HUES6 (cell line): ENCODE measurements around the gene JAG2.

ENCODE experiments used
- H3K27ac ChIP-seq: 2 replicates; pipeline ENCODE4 v1.7.0; 2013; ENCODE audit warnings: low read depth, mild to moderate bottlenecking, low read length, inconsistent platforms
- H3K27me3 ChIP-seq: 2 replicates; pipeline ENCODE4 v1.6.1; 2013; ENCODE audit warnings: low read length; ENCODE audit not compliant: control insufficient read depth, insufficient read depth
- H3K36me3 ChIP-seq: 2 replicates; pipeline ENCODE4 v1.6.1; 2013; ENCODE audit warnings: low read length; ENCODE audit not compliant: control insufficient read depth, insufficient read depth
- H3K4me1 ChIP-seq: 2 replicates; pipeline ENCODE4 v1.6.1; 2013; ENCODE audit warnings: low read length; ENCODE audit not compliant: control insufficient read depth, insufficient read depth
- H3K4me3 ChIP-seq: 2 replicates; pipeline ENCODE4 v1.5.1; 2013; ENCODE audit warnings: low read depth, low read length
- H3K9ac ChIP-seq: one replicate; pipeline ENCODE4 v1.6.1; 2013; ENCODE audit warnings: mild to moderate bottlenecking, low read length
- H3K9me3 ChIP-seq: 2 replicates; pipeline ENCODE4 v1.6.1; 2013; ENCODE audit warnings: low read depth, low read length; ENCODE audit not compliant: control insufficient read depth, insufficient read depth

The JAG2 gene

DNA sequence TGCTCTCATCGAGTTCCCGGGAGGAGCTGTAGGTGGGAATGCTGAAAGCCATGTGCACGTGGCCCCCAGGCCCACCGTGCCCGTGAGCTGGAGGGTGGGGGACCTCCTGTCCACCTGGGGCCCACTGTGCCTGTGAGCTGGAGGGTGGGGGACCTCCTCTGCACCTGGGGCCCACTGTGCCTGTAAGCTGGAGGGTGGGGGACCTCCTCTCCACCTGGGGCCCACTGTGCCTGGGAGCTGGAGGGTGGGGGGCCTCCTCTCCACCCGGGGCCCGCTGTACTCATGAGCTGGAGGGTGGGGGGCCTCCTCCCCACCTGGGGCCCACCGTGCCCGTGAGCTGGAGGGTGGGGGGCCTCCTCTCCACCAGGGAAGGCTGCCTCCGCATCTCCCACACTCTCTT lies 26.5 kb upstream of the JAG2 start:
- no peak overlapping the region for H3K4me3 ChIP-seq
- H3K27me3 ChIP-seq = peaks cover 36% of the 10 kb centered on the region
- peaks cover 23% of the 10 kb centered on the region for H3K4me1 ChIP-seq
- no peak overlapping the region for H3K27ac ChIP-seq
- H3K9ac ChIP-seq = no peak overlapping the region
- no peaks in the 10 kb centered on the region for H3K9me3 ChIP-seq
- H3K36me3 ChIP-seq = no peaks in the 10 kb centered on the region

DNA sequence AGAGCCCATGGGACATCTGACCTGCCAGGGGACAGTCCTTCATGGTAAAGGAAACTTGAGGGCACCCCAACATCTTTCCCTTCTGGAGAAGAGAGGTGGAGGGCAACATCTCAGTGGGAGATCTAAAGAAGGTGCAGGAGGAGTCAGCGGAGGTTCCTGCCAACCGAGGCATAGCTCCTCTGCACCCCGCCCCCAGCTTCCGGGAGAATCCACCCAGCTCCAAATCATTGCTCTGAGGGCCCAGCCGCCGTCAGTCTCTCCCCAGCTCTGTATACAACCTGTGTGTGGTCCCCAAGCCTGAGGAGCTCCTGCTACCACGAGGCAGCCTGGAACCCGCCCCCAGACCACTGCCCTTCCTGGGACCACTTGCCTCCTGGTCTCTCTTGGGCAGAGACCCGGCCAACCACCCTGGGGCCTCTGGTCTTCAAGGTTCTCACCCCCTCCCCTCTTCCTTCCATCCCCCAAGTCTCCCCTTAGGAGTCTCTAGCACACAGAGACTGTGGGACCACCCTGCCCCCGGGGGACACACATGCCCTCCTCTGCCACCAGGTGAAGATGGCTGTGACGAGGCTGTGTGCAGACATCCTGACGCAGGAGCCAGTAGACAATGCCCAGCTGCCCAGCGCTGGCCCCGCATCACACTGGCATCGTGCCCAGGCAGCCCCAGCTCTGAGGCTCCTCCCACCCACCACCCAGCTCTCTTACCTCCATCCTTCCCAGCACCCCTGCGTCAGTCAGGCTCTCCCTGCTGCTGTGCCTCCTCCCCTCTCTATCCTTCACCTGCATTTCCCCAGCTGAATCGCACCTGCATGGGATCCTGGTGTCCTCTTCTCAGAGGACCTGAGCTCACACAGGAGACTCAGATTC lies 25.6 kb upstream of the JAG2 start:
- no peak overlapping the region for H3K27ac ChIP-seq
- H3K36me3 ChIP-seq = no peaks in the 10 kb centered on the region
- no peak overlapping the region for H3K9ac ChIP-seq
- H3K4me1 ChIP-seq = peaks cover 23% of the 10 kb centered on the region
- H3K4me3 ChIP-seq = no peak overlapping the region
- H3K27me3 ChIP-seq = peaks cover 36% of the 10 kb centered on the region
- no peaks in the 10 kb centered on the region for H3K9me3 ChIP-seq

DNA sequence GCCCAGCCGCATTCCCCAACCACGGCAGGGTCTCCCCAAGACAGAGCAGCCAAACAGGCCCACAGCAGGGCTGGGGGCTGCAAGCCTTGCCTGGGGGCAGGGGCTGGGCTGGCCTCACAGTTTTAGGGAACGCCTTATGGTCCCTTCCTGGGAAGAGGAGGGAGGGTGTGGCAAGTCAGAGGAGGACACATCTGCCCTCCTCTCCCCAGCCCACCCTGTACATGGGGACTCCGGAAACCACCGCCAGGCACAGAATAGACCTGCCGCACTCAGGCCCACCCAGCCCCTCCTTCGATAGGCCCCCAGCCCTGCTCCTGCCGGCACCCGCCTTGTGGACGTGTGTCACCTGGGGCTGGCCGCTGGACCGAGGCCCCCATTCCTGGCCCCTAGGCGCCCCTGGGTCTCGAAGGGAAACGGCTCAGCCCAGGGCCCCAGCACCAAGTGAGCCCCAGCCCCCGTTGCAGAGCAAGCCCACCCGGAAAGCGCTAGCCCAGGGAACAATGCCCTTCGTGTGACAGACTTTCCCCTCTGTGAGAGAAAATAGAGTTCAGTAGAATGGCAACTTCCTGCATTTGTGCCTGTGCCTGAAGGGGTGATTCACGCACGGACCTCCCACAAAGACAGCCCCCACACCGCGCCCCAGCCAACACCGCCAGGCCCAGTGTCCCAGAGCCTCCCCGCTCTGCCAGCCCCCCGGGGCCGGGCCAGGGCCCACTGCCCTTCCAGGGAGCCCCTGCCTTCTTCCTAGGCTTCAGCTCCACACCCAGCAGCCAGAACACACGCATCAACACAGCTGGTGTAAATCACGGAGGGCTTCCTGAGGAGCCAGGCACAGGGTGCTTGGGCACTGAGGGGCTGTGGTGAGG lies 24.5 kb upstream of the JAG2 start:
- Histone ChIP-seq H3K4me1 (peaks cover 20% of the 10 kb centered on the region), H3K9ac (no peak overlapping the region), H3K27ac (no peak overlapping the region), H3K9me3 (peaks cover 7% of the 10 kb centered on the region), H3K4me3 (no peak overlapping the region), H3K27me3 (peaks cover 31% of the 10 kb centered on the region), H3K36me3 (no peaks in the 10 kb centered on the region)

DNA sequence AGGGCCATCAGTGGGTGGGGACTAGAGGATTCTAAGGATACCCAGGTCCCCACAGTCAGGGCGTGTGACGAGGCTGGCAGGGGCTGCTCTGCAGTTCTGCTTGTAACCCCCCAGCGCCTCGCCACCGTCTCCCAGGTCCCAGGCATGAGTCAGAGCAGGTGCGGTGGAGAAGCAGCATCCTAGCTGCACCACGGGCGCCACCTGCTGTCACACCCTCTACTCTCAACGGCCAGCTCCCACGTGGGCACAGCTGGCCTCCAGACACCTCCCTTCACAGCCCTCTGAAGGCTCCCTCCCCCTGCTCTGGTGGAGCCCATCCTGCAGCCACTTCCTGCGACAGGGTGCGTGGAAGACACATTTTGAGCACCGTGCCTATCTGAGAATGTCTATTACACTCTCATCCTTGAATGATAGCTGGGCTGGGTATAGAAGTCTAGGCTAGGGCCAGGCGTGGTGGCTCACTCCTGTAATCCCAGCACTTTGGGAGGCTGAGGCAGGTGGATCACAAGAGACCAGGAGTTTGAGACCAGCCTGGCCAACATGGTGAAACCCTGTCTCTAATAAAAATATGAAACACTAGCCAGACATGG lies 19.5 kb upstream of the JAG2 start:
- Histone ChIP-seq H3K4me3 (no peak overlapping the region), H3K36me3 (no peaks in the 10 kb centered on the region), H3K27ac (no peak overlapping the region), H3K27me3 (peaks cover 17% of the 10 kb centered on the region), H3K9ac (no peak overlapping the region), H3K4me1 (peaks cover 3% of the 10 kb centered on the region; the same call in 1 of the 2 replicates), H3K9me3 (peaks cover 13% of the 10 kb centered on the region)

DNA sequence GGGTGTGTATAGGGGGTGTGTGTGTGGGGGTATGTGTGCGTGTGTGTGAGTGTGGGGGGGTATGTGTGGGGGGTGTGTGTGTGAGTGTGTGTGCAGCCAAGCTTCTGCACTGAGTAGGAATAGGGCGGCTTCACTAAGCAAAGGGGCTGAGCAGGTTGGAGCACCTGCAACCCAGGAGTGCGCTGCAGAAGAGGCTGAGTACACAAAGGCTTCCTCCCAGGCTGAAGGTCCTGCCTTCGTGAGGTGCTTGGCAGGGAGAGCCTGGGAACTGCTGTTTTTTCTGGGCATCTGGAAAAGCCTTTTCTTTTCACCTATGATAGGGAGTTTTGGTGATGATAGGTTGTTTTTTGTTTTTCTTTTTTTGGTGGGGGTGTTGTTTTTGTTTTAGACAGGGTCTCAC lies 18.5 kb upstream of the JAG2 start:
- peaks cover 13% of the 10 kb centered on the region for H3K9me3 ChIP-seq
- H3K27me3 ChIP-seq = peaks cover 26% of the 10 kb centered on the region
- H3K4me1 ChIP-seq = no peaks in the 10 kb centered on the region
- H3K4me3 ChIP-seq = no peak overlapping the region
- H3K36me3 ChIP-seq = no peaks in the 10 kb centered on the region
- no peak overlapping the region for H3K27ac ChIP-seq
- no peak overlapping the region for H3K9ac ChIP-seq

DNA sequence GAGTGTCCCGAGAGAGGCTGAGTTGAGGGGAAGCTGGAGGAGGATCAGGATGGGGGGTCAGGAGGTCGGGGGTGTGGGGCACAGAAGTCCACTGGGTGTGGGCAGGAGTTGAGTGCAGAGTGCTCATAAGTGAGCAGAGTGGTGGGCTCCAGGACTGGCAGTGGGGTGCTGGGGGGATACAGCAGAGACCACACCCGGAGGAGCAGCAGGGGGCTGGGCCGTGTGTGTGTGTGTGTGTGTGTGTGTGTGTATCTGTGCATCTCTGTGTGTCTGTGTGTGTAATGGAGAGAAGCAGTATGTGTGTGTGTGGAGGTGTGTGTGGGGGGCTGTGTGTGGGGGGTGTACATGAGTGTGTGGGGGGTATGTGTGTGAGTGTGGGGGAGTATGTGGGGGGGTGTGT lies 17.4 kb upstream of the JAG2 start:
- H3K36me3 ChIP-seq = no peaks in the 10 kb centered on the region
- no peak overlapping the region for H3K27ac ChIP-seq
- H3K4me3 ChIP-seq = no peak overlapping the region
- H3K27me3 ChIP-seq = peaks cover 32% of the 10 kb centered on the region
- peaks cover 13% of the 10 kb centered on the region for H3K9me3 ChIP-seq
- H3K9ac ChIP-seq = no peak overlapping the region
- H3K4me1 ChIP-seq = no peaks in the 10 kb centered on the region

DNA sequence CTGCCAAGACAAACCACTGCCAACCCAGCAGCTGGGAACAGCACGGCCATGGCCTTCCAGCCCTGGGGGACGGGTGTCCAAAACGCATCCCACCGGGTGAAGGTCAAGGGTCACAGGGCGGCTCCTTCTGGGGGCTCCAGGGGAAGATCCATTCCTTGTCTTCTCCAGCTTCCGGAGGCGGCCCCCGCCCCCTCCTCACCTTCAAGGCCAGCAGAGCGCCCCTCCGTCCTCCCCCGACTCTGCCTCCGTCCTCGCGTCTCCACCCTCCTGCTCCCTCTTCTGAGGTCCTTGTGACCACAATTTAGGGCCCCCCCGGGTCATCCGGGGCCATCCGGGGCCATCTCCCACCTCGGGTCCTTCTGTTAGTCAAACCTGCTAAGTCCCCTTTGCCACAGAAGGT lies 16.4 kb upstream of the JAG2 start:
- Histone ChIP-seq H3K4me3 (no peak overlapping the region), H3K27ac (no peak overlapping the region), H3K4me1 (0 out of 2 replicates have a peak, but pooled peaks cover 3% of the 10 kb centered on the region), H3K36me3 (no peaks in the 10 kb centered on the region), H3K27me3 (peaks cover 38% of the 10 kb centered on the region), H3K9ac (no peak overlapping the region), H3K9me3 (peaks cover 13% of the 10 kb centered on the region)

DNA sequence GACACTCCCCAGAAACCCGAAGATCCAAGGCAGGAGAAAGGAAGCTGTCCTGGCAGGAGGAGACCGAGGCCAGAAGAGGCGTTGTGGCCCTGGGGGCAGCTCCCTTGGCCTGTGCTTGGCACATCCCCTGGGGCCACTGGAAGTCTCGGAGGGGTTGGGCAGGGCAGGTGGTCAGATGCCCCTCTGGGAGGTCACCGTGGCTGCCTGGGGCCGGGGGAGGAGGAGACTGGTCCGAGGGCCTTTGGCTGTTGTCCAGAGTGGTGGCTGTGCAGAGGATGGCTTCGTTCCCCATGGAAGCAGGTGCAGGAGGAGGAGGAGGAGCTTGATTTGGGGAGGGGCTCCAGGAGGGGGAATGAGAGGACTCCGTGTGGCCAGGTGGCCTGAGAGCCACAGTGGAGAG lies 15.9 kb upstream of the JAG2 start:
- Histone ChIP-seq H3K36me3 (no peaks in the 10 kb centered on the region), H3K27ac (no peak overlapping the region), H3K4me1 (0 out of 2 replicates have a peak, but pooled peaks cover 3% of the 10 kb centered on the region), H3K9ac (no peak overlapping the region), H3K27me3 (peaks cover 43% of the 10 kb centered on the region), H3K9me3 (peaks cover 13% of the 10 kb centered on the region), H3K4me3 (no peak overlapping the region)

DNA sequence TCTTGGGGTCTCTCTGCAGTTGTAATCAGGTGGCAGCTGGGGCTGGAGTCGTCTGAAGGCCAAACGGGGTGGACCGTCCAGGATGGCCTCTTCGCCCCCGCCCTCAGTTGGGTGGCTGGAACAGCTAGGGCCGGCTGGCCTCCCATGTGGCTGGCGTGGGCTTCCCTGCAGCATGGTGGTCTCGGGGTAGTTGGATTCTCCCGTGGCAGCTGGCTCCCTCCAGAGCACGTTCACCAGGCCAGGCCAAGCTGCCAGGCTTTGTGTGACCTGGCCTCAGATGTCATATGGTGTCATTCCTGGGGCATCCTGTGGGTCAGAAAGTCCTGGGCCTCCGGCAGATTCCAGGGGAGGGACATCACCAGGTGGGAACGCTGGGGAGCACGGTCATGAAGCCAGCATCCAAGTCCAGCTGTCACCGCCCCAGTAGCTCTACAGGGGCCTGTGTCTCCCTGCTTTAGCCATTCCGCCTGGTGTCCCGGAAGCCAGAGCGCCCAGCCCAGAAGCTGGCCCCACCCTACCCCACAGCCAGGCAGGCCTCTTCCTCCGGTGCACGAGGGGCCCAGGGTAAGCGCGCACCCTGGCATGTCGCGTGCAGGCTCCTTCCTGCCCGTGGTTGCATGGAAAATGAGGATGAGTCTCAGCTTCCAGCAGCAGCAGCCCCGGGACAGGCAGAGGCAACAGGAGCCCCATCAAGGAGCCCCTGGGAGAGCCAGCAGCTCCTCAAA lies 13.9 kb upstream of the JAG2 start:
- Histone ChIP-seq H3K36me3 (no peaks in the 10 kb centered on the region), H3K9me3 (0 out of 2 replicates have a peak, but pooled peaks cover under 1% of the 10 kb centered on the region), H3K27me3 (peaks cover 44% of the 10 kb centered on the region), H3K4me1 (0 out of 2 replicates have a peak, but pooled peaks cover 3% of the 10 kb centered on the region), H3K4me3 (no peak overlapping the region), H3K27ac (no peak overlapping the region), H3K9ac (no peak overlapping the region)

DNA sequence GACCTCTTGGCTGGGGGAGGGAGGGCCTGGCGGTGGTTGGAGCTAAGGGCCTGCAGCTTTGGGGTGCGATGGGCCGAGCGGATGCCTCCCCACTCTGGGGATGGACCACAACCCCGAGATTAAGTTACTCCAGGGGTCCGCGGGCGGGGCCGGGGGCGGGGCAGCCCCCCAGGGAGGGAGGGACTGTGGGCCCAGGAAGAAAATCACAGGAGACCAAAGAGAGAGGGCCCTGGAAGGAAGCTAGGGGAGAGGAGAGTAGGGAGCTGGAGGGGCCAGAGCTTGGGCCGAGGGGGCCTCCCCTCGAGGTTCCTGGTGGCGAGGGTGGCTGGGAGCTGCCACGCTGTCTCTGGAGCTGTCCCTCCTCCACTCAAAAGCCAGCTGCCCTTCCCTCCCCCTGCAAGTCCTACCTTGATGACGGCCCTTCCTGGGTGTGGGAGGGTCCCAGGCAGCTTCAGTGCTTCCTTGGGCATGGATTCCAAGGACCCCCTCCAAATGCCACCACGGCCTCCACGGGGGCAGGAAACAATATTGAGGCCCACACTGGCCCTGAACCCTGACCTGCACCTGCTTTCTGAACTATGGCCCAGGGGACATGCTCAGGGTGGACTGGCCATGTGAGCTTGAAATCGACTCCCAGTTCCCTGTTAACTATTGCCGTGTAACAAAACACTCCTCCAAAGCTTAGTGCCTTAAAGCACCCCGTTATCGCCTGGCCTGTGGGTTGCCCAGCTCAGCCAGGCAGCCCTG lies 13.1 kb upstream of the JAG2 start:
- Histone ChIP-seq H3K9ac (no peak overlapping the region), H3K9me3 (no peaks in the 10 kb centered on the region), H3K27me3 (peaks cover 44% of the 10 kb centered on the region), H3K4me3 (peak overlapping the region; percentile 50), H3K4me1 (0 out of 2 replicates have a peak, but pooled peaks cover 3% of the 10 kb centered on the region), H3K27ac (no peak overlapping the region), H3K36me3 (no peaks in the 10 kb centered on the region)
